ENCODE measurements around the gene NR2C1.
"Not testable (repeated sequence)": the region's sequence is repeated elsewhere in the genome, so short reads cannot be mapped to it uniquely, and the experiment has no call there.

The NR2C1 gene

GRCh38 chr12:95102916-95103671, 29.7 kb upstream of the NR2C1 start:
- H3K4me3 ChIP-seq (ENCODE audit: low read depth, low read length): no peak overlapping the region
- no peak for TF ChIP-seq POLR2A (IDR thresholded peaks at IDR 0.05; ENCODE audit: extremely low read depth, insufficient read length)
- TF ChIP-seq CTCF (IDR thresholded peaks at IDR 0.05; ENCODE audit: low read depth, low read length): no peak
- peak; percentile 60; the same call in 1 of the 2 replicates for TF ChIP-seq MYC (IDR thresholded peaks at IDR 0.05; ENCODE audit: low read depth, low read length)
- TF ChIP-seq MAX (IDR thresholded peaks at IDR 0.05; ENCODE audit: low read depth, low read length): peak; percentile 30; the same call in 1 of the 2 replicates
- peak; percentile 59 for DNase-seq (ENCODE audit: low read depth)

- DNase-seq (ENCODE audit: low read depth); H3K4me3 ChIP-seq (ENCODE audit: low read depth, low read length): not testable (repeated sequence)
Observed at GRCh38 chr12:95101957-95102356, 28.5 kb upstream of the NR2C1 start.

- H3K4me3 ChIP-seq (ENCODE audit: low read depth, low read length): no peak overlapping the region
- DNase-seq (ENCODE audit: low read depth): no peak
- no peak for TF ChIP-seq MAX (IDR thresholded peaks at IDR 0.05; ENCODE audit: low read depth, low read length)
- TF ChIP-seq POLR2A (IDR thresholded peaks at IDR 0.05; ENCODE audit: extremely low read depth, insufficient read length): no peak
- no peak for TF ChIP-seq MYC (IDR thresholded peaks at IDR 0.05; ENCODE audit: low read depth, low read length)
- TF ChIP-seq CTCF (IDR thresholded peaks at IDR 0.05; ENCODE audit: low read depth, low read length): no peak
Observed at GRCh38 chr12:95100264-95101190, 27.1 kb upstream of the NR2C1 start.

GRCh38 chr12:95099270-95099790, 25.9 kb upstream of the NR2C1 start:
- no peak overlapping the region for H3K4me3 ChIP-seq (ENCODE audit: low read depth, low read length)
- TF ChIP-seq MYC (IDR thresholded peaks at IDR 0.05; ENCODE audit: low read depth, low read length): no peak
- TF ChIP-seq MAX (IDR thresholded peaks at IDR 0.05; ENCODE audit: low read depth, low read length): no peak
- TF ChIP-seq CTCF (IDR thresholded peaks at IDR 0.05; ENCODE audit: low read depth, low read length): no peak
- no peak for TF ChIP-seq POLR2A (IDR thresholded peaks at IDR 0.05; ENCODE audit: extremely low read depth, insufficient read length)
- DNase-seq (ENCODE audit: low read depth): no peak

- H3K4me3 ChIP-seq (ENCODE audit: low read depth, low read length): no peak overlapping the region
- no peak for DNase-seq (ENCODE audit: low read depth)
- TF ChIP-seq MYC (IDR thresholded peaks at IDR 0.05; ENCODE audit: low read depth, low read length) (no peak), CTCF (IDR thresholded peaks at IDR 0.05; ENCODE audit: low read depth, low read length) (no peak), MAX (IDR thresholded peaks at IDR 0.05; ENCODE audit: low read depth, low read length) (no peak), POLR2A (IDR thresholded peaks at IDR 0.05; ENCODE audit: extremely low read depth, insufficient read length) (no peak)
Observed at GRCh38 chr12:95096852-95097251, 23.4 kb upstream of the NR2C1 start.

- no peak overlapping the region for H3K4me3 ChIP-seq (ENCODE audit: low read depth, low read length)
- DNase-seq (ENCODE audit: low read depth): no peak
- no peak for TF ChIP-seq MYC (IDR thresholded peaks at IDR 0.05; ENCODE audit: low read depth, low read length)
- TF ChIP-seq POLR2A (IDR thresholded peaks at IDR 0.05; ENCODE audit: extremely low read depth, insufficient read length): no peak
- TF ChIP-seq MAX (IDR thresholded peaks at IDR 0.05; ENCODE audit: low read depth, low read length): no peak
- TF ChIP-seq CTCF (IDR thresholded peaks at IDR 0.05; ENCODE audit: low read depth, low read length): no peak
Observed at GRCh38 chr12:95096378-95096777, 23.0 kb upstream of the NR2C1 start.

GRCh38 chr12:95095866-95096265, 22.4 kb upstream of the NR2C1 start:
- not testable (repeated sequence) for H3K4me3 ChIP-seq (ENCODE audit: low read depth, low read length); DNase-seq (ENCODE audit: low read depth)

Data from NB4 (cell line).